ENCODE measurements around the gene WASF1.
"Not testable (repeated sequence)": the region's sequence is repeated elsewhere in the genome, so short reads cannot be mapped to it uniquely, and the experiment has no call there.

Gene WASF1

GRCh38 chr6:110093981-110094380 is 85.5 kb downstream of the WASF1 start:
- no peak for DNase-seq (ENCODE audit: low read depth in 3 of 3, low spot score in 1 of 3)

GRCh38 chr6:110090876-110091275 is 88.6 kb downstream of the WASF1 start:
- DNase-seq (ENCODE audit: low read depth in 3 of 3, low spot score in 1 of 3) = no peak

DNA sequence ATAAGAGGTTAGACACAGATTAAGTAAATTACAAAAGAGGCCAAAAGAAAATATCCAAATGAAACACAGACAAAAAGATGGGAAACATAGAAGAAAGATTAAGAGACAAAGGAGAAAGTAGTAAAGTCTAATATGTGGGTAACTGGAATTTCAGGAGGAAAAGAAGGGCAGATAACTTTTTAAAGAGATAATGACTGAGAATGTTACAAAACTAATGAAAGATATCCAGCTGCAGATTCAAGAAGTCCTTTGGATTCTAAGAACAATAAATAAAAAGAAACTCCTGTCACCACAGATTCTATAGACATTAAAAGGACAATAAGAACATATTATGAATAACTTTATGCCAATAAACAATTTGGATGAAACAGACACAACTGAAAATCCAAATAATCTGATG is 90.1 kb downstream of the WASF1 start:
- DNase-seq (ENCODE audit: low read depth in 3 of 3, low spot score in 1 of 3) = no peak

GRCh38 chr6:110085285-110085684 is 94.2 kb downstream of the WASF1 start:
- DNase-seq (ENCODE audit: low read depth in 3 of 3, low spot score in 1 of 3) = no peak

DNA sequence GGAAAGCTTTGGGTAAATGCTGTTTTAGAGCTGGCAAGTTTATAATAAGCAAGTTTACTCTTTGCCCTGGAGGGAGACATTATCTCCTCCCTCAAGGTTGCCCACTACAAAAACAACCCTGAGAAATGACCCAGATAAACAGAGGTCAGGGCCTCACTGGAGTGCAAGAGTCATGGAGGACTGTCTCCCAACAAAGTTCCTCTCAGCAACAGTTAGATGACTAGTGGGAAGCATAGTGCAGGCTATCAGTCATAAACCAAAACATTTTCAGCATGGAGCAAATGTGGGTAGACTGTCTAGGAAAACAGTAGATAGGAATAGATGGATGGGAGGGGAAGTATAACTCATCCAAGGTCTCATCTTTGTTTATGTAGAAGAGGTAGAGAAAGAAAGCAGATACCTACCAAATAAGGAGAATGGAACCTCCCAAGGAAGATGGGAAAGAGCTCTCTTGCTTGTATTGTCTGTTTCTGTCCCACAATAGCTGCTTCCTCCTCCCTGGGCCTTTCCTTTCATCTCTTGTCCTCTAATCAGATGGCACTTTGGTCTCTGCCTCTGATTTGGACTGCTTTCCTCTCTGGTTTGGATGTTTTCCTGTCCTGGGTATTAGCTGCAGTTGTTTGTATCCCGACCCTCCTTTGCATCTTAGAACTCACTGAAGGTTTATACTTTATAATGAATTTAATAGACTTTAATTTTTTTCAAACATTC is 95.4 kb downstream of the WASF1 start:
- no peak for DNase-seq (ENCODE audit: low read depth in 3 of 3, low spot score in 1 of 3)

DNA sequence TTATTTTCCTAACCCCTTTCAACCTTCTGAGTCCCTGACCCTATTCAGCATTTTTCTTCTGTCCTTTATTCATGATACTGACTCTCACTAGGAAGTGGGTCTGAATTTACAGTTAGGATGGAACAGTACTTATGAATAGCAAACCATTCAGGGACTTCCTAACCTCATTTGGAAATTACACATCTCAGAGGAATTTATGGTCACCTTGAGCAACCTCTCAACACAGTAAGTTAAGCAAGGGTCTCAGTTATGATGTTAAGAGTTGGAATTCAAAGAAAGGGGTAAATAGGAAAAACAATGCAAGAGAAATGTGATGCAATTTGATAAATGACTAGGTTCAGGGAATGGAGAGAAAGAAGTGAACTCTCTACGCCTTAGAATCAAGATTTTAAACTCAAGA is 104.1 kb downstream of the WASF1 start:
- no peak for DNase-seq (ENCODE audit: low read depth in 3 of 3, low spot score in 1 of 3)

DNA sequence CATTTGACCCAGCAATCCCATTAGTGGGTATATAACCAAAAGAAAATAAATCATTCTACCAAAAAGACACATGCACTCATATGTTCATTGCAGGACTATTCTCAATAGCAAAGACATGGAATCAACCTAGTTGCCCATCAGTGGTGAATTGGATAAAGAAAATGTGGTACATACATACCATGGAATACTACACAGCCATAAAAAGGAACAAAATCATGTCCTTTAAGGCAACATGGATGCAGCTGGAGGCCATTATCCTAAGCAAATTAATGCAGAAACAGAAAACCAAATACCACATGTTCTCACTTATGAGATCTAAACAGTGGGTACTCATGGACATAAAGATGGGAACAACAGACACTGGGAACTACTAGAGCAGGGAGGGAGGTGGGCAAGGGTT is 106.0 kb downstream of the WASF1 start:
- not testable (repeated sequence) for DNase-seq (ENCODE audit: low read depth in 3 of 3, low spot score in 1 of 3)

DNA sequence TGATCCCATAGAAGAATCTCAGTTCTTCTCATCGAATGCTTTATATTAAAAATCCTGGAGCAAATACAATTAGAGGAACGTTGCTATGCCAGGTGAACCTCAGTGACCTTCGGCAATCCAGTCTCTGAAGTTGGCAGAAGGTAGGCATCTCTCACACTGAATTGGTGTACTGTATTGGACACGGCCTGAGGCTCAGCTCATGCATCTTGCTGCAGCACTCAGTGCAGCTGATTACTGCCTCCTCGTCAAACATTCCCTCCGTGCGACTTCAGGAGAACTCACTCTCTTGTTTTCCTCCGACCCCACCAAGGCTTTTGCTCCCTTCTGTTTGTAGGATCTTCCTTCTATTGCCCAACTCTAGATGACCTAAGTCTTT is 110.9 kb downstream of the WASF1 start:
- no peak for DNase-seq (ENCODE audit: low read depth in 3 of 3, low spot score in 1 of 3)

DNA sequence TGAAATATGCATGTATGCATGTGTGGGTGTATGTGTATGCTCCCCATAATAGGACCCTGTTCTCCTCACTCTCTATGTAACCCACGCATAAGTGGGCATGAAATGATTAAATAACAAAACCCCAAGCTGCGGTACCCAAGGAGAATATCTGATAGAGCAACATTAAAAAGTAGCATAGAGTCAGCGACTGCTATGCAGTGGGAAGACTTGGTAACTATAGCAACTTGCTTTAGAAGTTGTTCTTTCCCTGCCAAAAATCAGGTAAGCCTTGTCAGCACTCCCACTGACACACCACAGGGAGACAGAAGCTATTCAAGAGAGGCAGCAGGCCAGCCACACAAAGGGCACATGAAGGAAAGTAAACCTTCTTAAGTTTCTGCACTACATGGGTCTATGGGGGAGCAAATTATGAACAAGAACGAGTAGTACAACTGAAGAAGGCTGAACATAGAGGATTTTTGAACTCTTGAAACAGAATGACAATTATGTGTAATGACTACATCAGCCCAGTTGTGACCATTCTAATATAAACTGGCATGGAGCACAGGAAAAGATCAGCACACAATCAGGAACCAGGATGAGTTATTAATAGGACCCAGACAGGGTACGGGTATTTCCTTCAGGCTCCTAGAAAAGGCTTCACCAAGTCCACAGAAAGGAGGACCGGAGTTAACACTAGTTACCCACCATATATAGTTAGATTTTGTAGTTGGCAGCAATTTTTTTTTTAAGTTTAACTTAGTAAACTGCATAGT is 111.5 kb downstream of the WASF1 start:
- no peak for DNase-seq (ENCODE audit: low read depth in 3 of 3, low spot score in 1 of 3)

- no peak for DNase-seq (ENCODE audit: low read depth in 3 of 3, low spot score in 1 of 3)
Measured at GRCh38 chr6:110064744-110065524, 114.5 kb downstream of the WASF1 start.

- DNase-seq (ENCODE audit: low read depth in 3 of 3, low spot score in 1 of 3) = no peak
Measured at GRCh38 chr6:110063594-110064263, 115.7 kb downstream of the WASF1 start.

DNA sequence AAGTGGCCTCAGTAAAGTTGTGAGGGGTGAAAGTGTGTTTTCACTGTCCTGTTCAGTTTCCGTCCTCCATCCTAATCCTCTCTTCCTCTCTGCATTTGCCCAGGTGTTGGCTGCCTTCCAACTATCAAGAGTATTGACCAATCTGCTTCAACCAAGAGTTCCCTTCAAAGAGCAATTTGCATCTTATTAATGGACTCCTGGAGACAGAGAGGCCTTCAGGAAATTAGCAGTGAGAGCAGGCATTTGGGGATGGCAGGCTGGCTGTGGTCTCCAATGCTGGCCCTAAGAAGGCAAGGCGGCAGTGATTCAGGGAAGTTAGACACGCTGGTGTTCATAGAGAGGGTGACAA is 124.1 kb downstream of the WASF1 start:
- DNase-seq (ENCODE audit: low read depth in 3 of 3, low spot score in 1 of 3) = no peak

- DNase-seq (ENCODE audit: low read depth in 3 of 3, low spot score in 1 of 3) = no peak
Measured at GRCh38 chr6:110054664-110055386, 124.6 kb downstream of the WASF1 start.

DNA sequence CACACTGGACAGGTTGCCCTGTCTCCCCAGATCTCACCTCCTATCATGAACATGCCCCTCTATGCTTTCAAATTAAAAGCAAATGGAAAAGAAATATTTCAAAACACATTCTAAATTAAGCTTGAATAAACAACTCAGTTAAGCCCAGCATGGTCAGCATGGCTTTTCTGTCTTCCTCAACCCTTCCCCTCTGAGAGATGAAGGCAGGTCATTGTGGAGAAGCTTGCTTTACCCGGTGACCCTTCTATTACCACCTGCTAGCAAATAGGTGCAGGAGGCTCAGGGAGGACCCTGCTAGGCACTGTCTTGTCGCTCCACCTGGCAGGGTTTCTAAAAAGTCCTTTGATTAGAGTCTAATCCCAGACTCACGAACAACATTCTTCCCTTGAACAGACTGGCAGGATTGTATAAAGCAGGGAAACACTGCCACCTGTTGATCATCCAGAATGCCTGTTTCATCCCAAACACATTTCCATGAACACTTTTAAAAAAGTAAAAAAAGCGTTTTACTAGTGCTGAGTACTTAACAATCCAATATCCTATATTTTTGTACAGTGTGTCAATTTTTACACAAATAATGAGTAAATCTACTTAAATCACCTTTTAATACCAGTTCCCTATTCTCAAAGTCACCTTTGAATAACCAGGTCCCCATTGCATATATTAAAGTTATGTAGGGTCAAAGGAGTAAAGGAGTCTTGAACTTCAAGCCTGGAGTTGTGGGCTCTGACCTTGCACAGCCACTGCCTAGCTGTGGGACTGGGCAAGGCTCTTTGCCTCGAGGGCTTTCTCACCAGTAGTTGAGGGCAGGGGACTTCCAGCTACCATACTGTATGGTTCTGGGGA is 125.9 kb downstream of the WASF1 start:
- no peak for DNase-seq (ENCODE audit: low read depth in 3 of 3, low spot score in 1 of 3)

DNA sequence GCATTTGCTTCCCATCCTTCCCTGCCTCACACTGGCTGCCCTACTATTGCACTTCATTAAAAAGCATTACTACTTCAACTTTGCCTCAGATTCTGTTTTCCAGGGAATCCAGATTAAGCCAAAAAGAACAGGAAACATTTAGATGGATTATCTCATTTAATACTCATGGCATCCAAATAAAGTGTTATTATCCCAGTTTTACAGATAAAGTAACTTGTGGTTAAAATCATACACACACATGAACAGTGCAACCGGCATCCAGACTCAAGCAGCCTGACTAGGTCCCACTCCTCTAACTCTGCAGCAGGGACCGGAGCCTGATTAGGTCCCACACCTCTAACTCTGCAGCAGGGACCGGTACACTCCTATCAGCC is 129.0 kb downstream of the WASF1 start:
- no peak for DNase-seq (ENCODE audit: low read depth in 3 of 3, low spot score in 1 of 3)

All from stimulated activated CD4-positive, alpha-beta T cell treated with anti-CD3 and anti-CD28 coated beads, TNF-alpha, amount 100 ng/mL, for 1 hour (primary cell).